ENCODE measurements around the gene SLC35C1.

The SLC35C1 gene

GRCh38 chr11:45804761-45805304 is at the start of gene SLC35C1:
TSS of gene SLC35C1 (plus strand) at chr11:45805149. CDS start at chr11:45805802, 653 bp downstream.
- DNase-seq = peak; percentile 95

- DNase-seq = no peak
These were observed 49.6 kb upstream of the SLC35C1 start for GRCh38 chr11:45755281-45755859.

DNA sequence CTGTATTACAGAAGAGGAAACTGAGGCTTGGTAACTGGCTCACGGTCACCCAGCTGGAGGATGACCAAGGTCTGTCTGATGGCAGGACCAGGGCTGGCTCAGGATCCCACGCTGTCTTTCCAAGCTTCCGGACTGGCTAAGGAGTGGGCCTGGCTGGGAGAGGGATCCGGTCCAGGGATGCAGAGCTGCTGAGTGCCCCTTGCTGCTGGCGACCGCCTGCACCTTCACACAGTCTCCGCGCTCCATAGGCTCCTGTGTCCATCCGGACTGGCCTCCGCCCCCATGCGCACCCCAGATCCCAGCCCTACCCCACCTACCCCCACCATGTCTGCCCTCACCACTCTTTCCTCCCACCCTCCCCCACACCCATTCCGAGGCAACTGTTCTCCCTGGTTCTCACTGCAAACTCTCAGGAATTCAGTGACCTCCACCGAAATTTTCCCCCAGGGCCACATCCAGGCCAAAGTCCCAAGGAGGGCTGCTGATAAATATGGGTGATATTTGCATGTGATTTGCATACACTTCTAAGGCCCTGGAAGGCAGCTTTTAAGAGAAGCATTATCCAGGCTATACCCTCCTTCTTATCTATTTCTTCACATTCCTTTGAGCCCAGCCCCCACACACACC is 48.5 kb upstream of the SLC35C1 start:
- no peak for DNase-seq

- no peak for DNase-seq
These were observed 47.3 kb upstream of the SLC35C1 start for GRCh38 chr11:45757672-45758071.

GRCh38 chr11:45761659-45762058 is 43.3 kb upstream of the SLC35C1 start:
- no peak for DNase-seq

GRCh38 chr11:45765107-45765668 is 39.8 kb upstream of the SLC35C1 start:
- DNase-seq = no peak

- DNase-seq = no peak
These were observed 39.1 kb upstream of the SLC35C1 start for GRCh38 chr11:45765836-45766235.

GRCh38 chr11:45766469-45766868 is 38.5 kb upstream of the SLC35C1 start:
- no peak for DNase-seq

- no peak for DNase-seq
These were observed 36.5 kb upstream of the SLC35C1 start for GRCh38 chr11:45768486-45768885.

DNA sequence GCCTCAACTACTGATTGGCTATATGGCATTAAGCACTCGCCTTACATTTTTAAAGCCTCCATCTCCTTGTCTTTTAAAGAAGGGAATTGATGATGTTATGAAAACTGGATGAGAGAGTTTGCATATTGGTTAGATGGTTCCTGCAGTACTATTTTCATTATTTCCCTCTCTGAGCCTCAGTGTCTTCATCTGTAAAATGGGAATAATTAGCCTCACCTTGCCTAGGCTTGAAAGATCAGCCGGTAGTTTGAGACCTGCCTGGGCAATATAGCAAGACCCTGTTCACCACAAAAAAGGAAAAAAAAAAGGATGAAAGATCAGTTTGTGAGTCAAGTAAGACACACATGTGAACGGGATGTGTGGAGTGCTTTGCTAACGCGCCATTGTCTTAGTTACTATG is 35.0 kb upstream of the SLC35C1 start:
- no peak for DNase-seq

DNA sequence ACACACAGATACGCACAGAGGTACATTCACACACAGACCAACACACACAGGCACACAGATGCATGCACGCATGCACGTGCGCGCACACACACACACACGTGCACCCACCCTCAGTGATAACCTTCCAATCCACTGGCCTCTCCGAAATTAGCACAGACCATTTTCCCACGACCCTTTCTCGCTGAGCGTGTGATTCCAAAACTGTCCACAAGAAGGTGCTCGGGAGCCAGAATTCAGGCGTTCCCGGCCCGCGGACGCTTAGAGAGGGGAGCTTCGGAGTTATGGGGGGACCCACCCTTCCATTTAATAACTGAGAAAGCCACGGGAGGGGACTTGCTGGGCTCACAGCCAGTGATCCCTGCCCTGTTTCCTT is 33.8 kb upstream of the SLC35C1 start:
- peak; percentile 76 for DNase-seq

DNA sequence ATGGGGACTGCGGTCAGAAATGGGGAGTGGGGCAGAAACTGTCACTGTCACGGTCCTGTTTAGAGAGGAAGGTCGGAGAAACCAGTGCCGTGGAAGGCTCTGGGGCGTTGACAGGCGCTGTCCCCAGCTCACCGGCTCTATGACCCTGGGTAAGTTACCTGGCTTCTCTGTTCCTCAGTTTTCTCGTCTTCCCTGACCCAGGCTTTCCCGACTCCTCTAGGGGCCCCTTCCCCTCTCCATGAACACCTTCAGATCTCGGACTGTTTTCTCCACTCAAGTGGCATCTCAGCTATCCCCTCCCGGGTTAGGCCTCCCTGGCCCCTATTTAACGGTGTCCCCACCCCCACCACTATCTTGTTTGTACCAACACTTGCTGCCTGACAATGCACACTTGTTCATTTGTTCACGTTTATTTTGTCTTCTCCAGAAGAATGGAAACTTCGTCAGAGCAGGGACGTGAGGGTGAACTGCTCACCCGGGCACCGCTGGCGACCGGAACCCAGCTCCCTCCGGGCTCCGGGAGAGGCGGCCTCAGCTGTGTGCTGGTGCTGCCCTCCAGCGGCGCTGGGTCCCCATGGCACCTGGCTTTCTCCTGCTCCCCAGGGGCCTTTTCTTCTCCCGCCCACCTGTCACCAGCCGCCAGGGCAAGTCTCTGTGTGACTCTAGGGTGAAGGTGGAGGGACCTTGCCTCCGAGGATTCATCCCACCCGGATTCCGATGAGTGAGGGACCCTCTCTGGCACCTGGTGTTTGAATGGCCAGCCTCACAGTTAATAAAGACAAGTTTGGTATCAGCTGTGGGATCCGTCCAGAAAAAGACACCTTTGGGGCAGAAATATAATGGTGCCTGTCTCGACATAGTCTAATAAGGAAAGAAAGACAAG is 33.1 kb upstream of the SLC35C1 start:
- peak; percentile 78 for DNase-seq

DNA sequence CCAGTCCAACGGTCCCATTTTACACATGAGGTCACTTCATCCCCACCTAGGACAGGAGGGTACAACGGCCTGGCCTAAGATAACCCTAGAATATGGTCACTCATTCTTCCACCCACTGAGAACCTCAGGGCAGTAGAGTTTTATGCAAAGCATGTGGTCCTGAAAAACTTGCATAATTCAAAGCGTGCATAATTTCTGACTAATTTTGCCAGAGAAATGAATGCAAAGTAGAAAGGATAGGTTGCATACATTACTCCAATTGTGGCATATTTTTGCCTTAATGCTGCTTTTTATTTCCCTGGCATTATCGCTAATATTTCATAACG is 32.5 kb upstream of the SLC35C1 start:
- no peak for DNase-seq

GRCh38 chr11:45772986-45773785 is 31.8 kb upstream of the SLC35C1 start:
- DNase-seq = no peak

DNA sequence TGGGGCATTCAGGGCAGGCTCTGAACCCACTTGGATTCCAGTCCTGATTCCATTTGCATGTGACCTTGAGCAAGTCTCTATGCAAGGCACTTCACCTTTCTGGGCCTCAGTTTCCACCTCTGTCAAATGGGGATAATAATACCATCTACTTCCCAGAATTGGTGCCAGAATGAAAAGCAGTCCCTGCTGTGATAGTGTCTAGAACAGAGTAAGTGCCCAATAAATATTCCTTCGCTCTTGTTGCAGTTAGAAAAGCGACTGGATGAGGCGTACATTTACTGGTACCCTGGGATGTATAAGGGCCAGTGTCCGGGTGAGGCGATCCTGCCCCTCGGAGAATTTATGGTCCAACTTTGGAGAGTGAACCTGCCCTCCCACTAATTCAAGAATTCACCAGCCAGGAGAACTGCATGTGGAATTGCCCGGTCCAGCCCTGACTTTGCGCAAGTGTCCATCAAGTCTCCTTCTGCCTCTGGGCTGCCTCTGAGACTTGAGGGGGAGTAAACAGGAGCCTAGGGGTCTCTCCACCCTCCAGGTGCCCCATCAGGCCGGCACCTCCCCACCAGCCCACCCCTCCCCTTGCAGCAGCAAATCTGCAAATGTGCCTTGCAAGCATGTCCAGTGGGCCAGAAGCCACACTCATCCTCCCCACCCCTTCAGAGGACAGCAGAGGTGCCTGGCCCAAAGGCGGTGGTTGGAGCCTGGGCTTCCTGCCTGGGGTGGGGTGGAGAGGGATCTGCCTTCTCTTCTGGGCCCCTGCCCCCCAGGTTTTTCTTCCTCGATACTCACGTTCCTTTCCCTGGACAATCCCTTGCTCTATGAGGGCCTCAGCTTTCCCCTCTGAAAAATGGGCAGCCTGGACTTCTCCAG is 30.9 kb upstream of the SLC35C1 start:
- DNase-seq = no peak

GRCh38 chr11:45774786-45775185 is 30.2 kb upstream of the SLC35C1 start:
- DNase-seq = no peak

DNA sequence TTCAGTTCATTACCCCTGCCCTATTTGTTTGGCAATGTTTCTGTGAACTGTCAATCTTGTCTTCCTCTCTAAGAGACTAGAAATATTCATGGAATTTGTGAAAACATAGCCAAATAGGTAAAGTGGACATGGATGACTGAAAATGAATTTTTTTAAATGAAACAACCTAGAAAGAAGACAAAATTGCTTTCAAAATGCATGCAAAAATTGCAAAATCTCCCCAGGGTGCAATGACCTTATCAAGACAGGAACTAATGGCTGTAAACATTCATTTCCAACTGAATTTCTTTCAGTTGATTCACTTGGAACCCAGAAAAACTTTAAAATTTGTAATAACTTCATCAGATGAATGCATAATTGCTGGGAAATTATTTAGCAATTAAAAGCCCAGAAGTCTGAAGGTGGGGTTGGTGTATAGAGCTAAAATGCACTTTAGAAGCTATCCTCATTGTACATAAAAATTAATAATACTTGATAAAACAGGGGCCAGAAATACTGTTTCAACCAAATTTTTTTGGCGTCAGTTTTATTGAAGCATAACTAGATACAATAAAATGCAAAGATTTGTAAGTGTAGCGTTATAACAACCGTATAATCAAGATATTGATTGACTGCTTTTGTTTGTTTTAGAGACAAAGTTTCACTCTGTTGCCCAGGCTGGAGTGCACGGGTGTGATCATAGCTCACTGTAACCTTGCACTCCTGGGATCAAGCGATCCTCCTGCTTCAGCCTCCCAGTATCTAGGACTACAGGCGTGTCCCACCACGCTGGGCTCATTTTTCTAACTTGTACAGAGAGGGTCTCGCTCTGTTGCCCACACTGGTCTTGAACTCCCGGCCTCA is 27.6 kb upstream of the SLC35C1 start:
- DNase-seq = no peak

GRCh38 chr11:45778341-45778740 is 26.6 kb upstream of the SLC35C1 start:
- DNase-seq = no peak

DNA sequence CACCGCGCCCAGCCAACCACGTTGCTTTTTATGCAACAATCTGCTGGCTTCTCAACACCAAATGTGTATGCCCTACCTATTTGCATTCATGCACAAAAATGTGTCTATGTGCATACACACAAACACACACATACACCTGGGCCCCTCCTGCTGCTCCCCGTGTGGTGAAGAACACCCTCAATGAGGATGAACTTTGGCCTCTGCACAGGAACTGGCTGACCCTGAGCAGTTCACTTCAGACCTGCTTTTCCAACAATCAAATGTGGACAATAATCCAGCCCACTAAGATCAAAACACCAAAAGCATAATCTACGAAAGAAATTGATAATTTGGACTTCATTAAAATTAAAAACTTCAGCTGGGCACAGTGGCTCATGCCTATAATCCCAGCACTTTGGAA is 25.3 kb upstream of the SLC35C1 start:
- no peak for DNase-seq

DNA sequence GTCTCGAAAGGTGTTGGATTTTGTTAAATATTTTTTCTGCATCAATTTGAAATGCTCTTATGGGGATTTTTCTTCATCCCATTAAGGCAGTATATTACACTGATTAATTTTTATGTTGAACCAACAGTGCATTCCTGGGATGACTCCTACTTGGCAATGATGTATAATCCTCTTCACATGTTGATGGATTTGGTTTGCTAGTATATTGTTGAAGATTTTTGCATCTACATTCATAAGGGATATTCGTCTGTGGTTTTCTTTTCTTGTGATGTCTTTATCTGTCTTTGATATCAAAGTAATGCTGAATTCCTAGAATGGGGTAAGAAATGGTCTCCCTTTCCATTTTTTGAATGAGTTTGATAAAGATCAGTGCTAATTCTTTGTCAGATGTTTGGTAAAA is 18.7 kb upstream of the SLC35C1 start:
- no peak for DNase-seq

GRCh38 chr11:45788887-45789286 is 16.1 kb upstream of the SLC35C1 start:
- DNase-seq = no peak
